Measurements from ENCODE around the gene HLA-C. TPM values are rescaled to one million over a fixed set of nuclear protein-coding genes. Genes with fewer than 3 reads are reported as not detected.
"Not testable (repeated sequence)": the region's sequence is repeated elsewhere in the genome, so short reads cannot be mapped to it uniquely, and the experiment has no call there.

The HLA-C gene
- total RNA-seq, 1 donor from 2014 or later = 285 TPM

- no peak for FAIRE-seq
- Histone ChIP-seq H3K36me3 (ENCODE audit: control insufficient read depth, insufficient read depth, low read length) (no peaks in the 10 kb centered on the region), H3K4me3 (ENCODE audit: low read depth, low read length) (no peak overlapping the region), H3K27me3 (ENCODE audit: control insufficient read depth, insufficient read depth, low read length) (no peaks in the 10 kb centered on the region)
- TF ChIP-seq CTCF (IDR thresholded peaks at IDR 0.05; ENCODE audit: insufficient read depth, low read length, severe bottlenecking) = no peak
- DNase-seq (ENCODE audit: low read depth) = no peak
Measured at GRCh38 chr6:31239854-31240253, 32.0 kb downstream of the HLA-C start.

GRCh38 chr6:31234101-31234500 is 37.8 kb downstream of the HLA-C start:
- H3K27me3 ChIP-seq (ENCODE audit: control insufficient read depth, insufficient read depth, low read length); DNase-seq (ENCODE audit: low read depth); H3K36me3 ChIP-seq (ENCODE audit: control insufficient read depth, insufficient read depth, low read length); FAIRE-seq; H3K4me3 ChIP-seq (ENCODE audit: low read depth, low read length): not testable (repeated sequence)

GRCh38 chr6:31228476-31228875 is 43.4 kb downstream of the HLA-C start:
- Histone ChIP-seq H3K36me3 (ENCODE audit: control insufficient read depth, insufficient read depth, low read length) (no peaks in the 10 kb centered on the region), H3K4me3 (ENCODE audit: low read depth, low read length) (no peak overlapping the region), H3K27me3 (ENCODE audit: control insufficient read depth, insufficient read depth, low read length) (no peaks in the 10 kb centered on the region)
- no peak for TF ChIP-seq CTCF (IDR thresholded peaks at IDR 0.05; ENCODE audit: insufficient read depth, low read length, severe bottlenecking)
- DNase-seq (ENCODE audit: low read depth) = no peak
- FAIRE-seq = no peak

GRCh38 chr6:31227143-31227542 is 44.7 kb downstream of the HLA-C start:
- no peaks in the 10 kb centered on the region for H3K36me3 ChIP-seq (ENCODE audit: control insufficient read depth, insufficient read depth, low read length)
- no peak for DNase-seq (ENCODE audit: low read depth)
- no peaks in the 10 kb centered on the region for H3K27me3 ChIP-seq (ENCODE audit: control insufficient read depth, insufficient read depth, low read length)
- FAIRE-seq = no peak
- H3K4me3 ChIP-seq (ENCODE audit: low read depth, low read length) = no peak overlapping the region
- no peak for TF ChIP-seq CTCF (IDR thresholded peaks at IDR 0.05; ENCODE audit: insufficient read depth, low read length, severe bottlenecking)

- no peaks in the 10 kb centered on the region for H3K27me3 ChIP-seq (ENCODE audit: control insufficient read depth, insufficient read depth, low read length)
- FAIRE-seq (no peak), DNase-seq (ENCODE audit: low read depth) (no peak)
- no peak for TF ChIP-seq CTCF (IDR thresholded peaks at IDR 0.05; ENCODE audit: insufficient read depth, low read length, severe bottlenecking)
- no peaks in the 10 kb centered on the region for H3K36me3 ChIP-seq (ENCODE audit: control insufficient read depth, insufficient read depth, low read length)
- H3K4me3 ChIP-seq (ENCODE audit: low read depth, low read length) = no peak overlapping the region
Measured at GRCh38 chr6:31225735-31226134, 46.2 kb downstream of the HLA-C start.

GRCh38 chr6:31222496-31222895 is 49.4 kb downstream of the HLA-C start:
- no peak for FAIRE-seq
- no peak for TF ChIP-seq CTCF (IDR thresholded peaks at IDR 0.05; ENCODE audit: insufficient read depth, low read length, severe bottlenecking)
- no peaks in the 10 kb centered on the region for H3K27me3 ChIP-seq (ENCODE audit: control insufficient read depth, insufficient read depth, low read length)
- no peak for DNase-seq (ENCODE audit: low read depth)
- no peak overlapping the region for H3K4me3 ChIP-seq (ENCODE audit: low read depth, low read length)
- no peaks in the 10 kb centered on the region for H3K36me3 ChIP-seq (ENCODE audit: control insufficient read depth, insufficient read depth, low read length)

Other genes with a start within 250 kb of the HLA-C start
- gene C6orf15, start 159.5 kb downstream of the HLA-C start, total RNA-seq = 0.13 TPM in 1 of 2 replicates, not detected in the other
- gene PSORS1C1, start 157.3 kb downstream of the HLA-C start, total RNA-seq = 5.1 and 6.3 TPM in 2 replicates
- gene CDSN, start 151.6 kb downstream of the HLA-C start, total RNA-seq = not detected in 2 replicates
- gene PSORS1C2, start 133.0 kb downstream of the HLA-C start, total RNA-seq = not detected in 2 replicates
- gene CCHCR1, start 114.3 kb downstream of the HLA-C start, total RNA-seq = 14.5 and 25.2 TPM in 2 replicates
- 1.1 and 3.1 TPM in 2 replicates for gene TCF19, start 113.5 kb downstream of the HLA-C start, total RNA-seq
- gene POU5F1, start 101.4 kb downstream of the HLA-C start, total RNA-seq = 0.53 and 1.3 TPM in 2 replicates
- gene HLA-B, start 85.1 kb upstream of the HLA-C start, total RNA-seq = 46.9 and 59.5 TPM in 2 replicates
- 47.6 and 51.6 TPM in 2 replicates for gene MICA, start 131.5 kb upstream of the HLA-C start, total RNA-seq
- gene MICB, start 226.1 kb upstream of the HLA-C start, total RNA-seq = 2.9 and 3.7 TPM in 2 replicates

Measured in bronchial epithelial cell (primary cell).